Calu3 (cell line): Measurements from ENCODE around the gene MTHFD1. TPM values are rescaled to one million over a fixed set of nuclear protein-coding genes. Genes with fewer than 3 reads are reported as not detected.
"Not testable (repeated sequence)": the region's sequence is repeated elsewhere in the genome, so short reads cannot be mapped to it uniquely, and the experiment has no call there.

Experiments
- BruUV-seq: library from RNA; stranded (reverse); fragments of 400-500 nt; replicated peaks from 2 replicates; lab custom pipeline; 2021; lab: Mats Ljungman, UMichigan
- CTCF ChIA-PET: fragments of 300-600 bp; sonication (Branson Sonifier 250); formaldehyde crosslinking; loops from one replicate; lab custom pipeline; 2022; ENCODE audit warnings: antibody characterized with exemption; lab: Charles Lee
- DNase-seq: peaks from one replicate; pipeline ENCODE4 v3.0.0; 2022
- H3K27ac Mint-ChIP-seq: one replicate; pipeline ENCODE4 v1.8.0; 2022; ENCODE audit warnings: mixed read lengths; ENCODE audit not compliant: unreplicated experiment
- H3K27me3 Mint-ChIP-seq: one replicate; pipeline ENCODE4 v1.8.0; 2022; ENCODE audit warnings: mixed read lengths; ENCODE audit not compliant: unreplicated experiment
- H3K36me3 Mint-ChIP-seq: one replicate; pipeline ENCODE4 v1.8.0; 2022; ENCODE audit warnings: mild to moderate bottlenecking, moderate library complexity, mixed read lengths; ENCODE audit not compliant: insufficient read depth, unreplicated experiment
- H3K4me1 Mint-ChIP-seq: one replicate; pipeline ENCODE4 v1.8.0; 2022; ENCODE audit warnings: mild to moderate bottlenecking, low read depth, mixed read lengths; ENCODE audit not compliant: unreplicated experiment
- H3K4me3 Mint-ChIP-seq: one replicate; pipeline ENCODE4 v1.8.0; 2022; ENCODE audit warnings: mild to moderate bottlenecking, low read depth, moderate library complexity, mixed read lengths; ENCODE audit not compliant: unreplicated experiment
- H3K9me3 Mint-ChIP-seq: one replicate; pipeline ENCODE4 v1.8.0; 2022; ENCODE audit warnings: low read depth, mixed read lengths; ENCODE audit not compliant: unreplicated experiment
- intact Hi-C: fragments of 100-400 bp; cut with micrococcal nuclease; formaldehyde crosslinking; loops from one replicate; pipeline ENCODE4 v1.10.0; 2022; ENCODE audit not compliant: unreplicated experiment
- total RNA-seq: library from RNA; stranded (reverse); gene quantifications from 2 replicates; pipeline ENCODE4 v1.2.3, GENCODE V29; 2022
- TF ChIP-seq, protein P1 (sequence below): fragments of 200-600 bp; IDR thresholded peaks from one replicate; pipeline ENCODE4 v1.8.0; 2022; ENCODE audit warnings: antibody characterized with exemption; ENCODE audit not compliant: unreplicated experiment

MTHFD1 gene
- total RNA-seq, 1 experiment from 2014 or later: 164 TPM

DNA sequence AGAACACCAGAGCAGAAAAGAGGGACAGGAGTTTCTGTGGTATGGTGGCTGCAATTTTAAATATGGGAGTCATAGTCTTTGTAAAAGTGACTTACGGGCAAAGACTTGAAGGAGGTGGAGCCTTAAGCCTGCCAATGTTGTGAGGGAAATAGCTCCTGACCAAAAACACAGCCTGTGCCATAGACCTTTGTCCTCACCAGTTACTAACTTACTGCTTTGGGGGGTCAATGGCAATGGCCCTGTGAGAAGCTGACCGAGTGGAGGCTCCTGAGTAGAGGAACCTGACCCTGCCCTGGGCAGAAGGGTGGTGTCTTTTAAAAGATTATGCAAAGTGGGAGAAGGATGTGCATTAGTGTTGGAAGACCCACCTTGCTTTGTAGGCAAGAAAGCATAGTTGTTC is 3.8 kb downstream of the MTHFD1 start:
- TF ChIP-seq, protein P1, sequence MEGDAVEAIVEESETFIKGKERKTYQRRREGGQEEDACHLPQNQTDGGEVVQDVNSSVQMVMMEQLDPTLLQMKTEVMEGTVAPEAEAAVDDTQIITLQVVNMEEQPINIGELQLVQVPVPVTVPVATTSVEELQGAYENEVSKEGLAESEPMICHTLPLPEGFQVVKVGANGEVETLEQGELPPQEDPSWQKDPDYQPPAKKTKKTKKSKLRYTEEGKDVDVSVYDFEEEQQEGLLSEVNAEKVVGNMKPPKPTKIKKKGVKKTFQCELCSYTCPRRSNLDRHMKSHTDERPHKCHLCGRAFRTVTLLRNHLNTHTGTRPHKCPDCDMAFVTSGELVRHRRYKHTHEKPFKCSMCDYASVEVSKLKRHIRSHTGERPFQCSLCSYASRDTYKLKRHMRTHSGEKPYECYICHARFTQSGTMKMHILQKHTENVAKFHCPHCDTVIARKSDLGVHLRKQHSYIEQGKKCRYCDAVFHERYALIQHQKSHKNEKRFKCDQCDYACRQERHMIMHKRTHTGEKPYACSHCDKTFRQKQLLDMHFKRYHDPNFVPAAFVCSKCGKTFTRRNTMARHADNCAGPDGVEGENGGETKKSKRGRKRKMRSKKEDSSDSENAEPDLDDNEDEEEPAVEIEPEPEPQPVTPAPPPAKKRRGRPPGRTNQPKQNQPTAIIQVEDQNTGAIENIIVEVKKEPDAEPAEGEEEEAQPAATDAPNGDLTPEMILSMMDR: no peak
- CTCF ChIA-PET: no interaction called here
- BruUV-seq: no TSS peak
- peaks cover 54% of the 10 kb centered on the region for H3K36me3 Mint-ChIP-seq
- H3K27ac Mint-ChIP-seq: no peak overlapping the region
- no peak for DNase-seq
- H3K4me3 Mint-ChIP-seq: no peak overlapping the region
- no peaks in the 10 kb centered on the region for H3K9me3 Mint-ChIP-seq
- H3K4me1 Mint-ChIP-seq: peaks cover 18% of the 10 kb centered on the region
- no peaks in the 10 kb centered on the region for H3K27me3 Mint-ChIP-seq
- intact Hi-C loops: no loop called here

DNA sequence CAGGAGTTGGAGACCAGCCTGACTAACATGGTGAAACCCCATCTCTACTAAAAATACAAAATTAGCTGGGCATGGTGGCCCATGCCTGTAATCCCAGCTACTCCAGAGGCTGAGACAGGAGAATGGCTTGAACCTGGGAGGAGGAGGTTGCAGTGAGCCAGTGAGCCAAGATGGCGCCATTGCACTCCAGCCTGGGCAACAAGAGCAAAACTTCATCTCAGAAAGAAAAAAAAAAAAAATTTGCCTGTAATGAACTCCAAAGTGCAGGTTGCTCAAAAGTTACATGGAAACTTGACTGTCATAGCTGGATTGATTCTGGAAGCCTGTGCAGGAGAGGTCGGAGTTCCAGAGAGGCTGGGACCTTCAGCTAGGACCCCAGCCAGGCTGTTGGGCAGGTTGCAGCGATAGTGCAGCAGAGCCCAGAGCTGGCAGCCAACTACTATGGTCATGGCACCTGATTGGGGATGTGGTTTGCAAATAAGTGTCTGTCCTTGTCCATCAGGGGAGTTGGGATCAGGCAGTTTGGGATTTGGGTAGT is 5.1 kb downstream of the MTHFD1 start:
- DNase-seq, H3K9me3 Mint-ChIP-seq, BruUV-seq, H3K27me3 Mint-ChIP-seq, H3K27ac Mint-ChIP-seq, H3K4me3 Mint-ChIP-seq, intact Hi-C loops: not testable (repeated sequence)
- peaks cover 41% of the 10 kb centered on the region for H3K36me3 Mint-ChIP-seq
- CTCF ChIA-PET: interaction anchor here (0.7 kb wide), 1 partner anchor 10 kb away, joined by 3 read pairs; no protein-coding TSS in a partner anchor
- peaks cover 18% of the 10 kb centered on the region for H3K4me1 Mint-ChIP-seq

DNA sequence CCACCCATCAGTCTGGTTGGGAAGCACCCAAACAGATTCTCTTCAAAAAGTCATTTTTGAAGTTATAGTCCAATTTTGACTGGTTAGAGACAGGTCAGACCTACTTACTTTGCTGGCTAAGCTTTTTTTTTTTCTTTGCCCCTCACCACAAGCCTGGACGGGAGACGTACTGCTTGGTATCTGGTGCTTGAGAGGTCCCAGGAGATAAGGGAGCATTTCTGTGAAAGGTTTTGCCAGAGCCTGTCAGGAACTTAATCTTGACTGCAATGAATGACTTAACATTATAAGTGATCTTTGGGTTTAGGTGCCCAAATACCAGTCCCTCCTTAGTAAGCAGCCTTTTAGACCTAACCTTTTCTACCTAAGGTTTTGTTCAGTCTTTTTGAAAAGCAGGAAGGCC is 6.3 kb downstream of the MTHFD1 start:
- H3K4me1 Mint-ChIP-seq: peaks cover 18% of the 10 kb centered on the region
- H3K36me3 Mint-ChIP-seq: peaks cover 29% of the 10 kb centered on the region
- no peak for DNase-seq
- no peak overlapping the region for H3K27ac Mint-ChIP-seq
- TF ChIP-seq, protein P1: no peak
- no TSS peak for BruUV-seq
- intact Hi-C loops: no loop called here
- CTCF ChIA-PET: interaction anchor here (0.8 kb wide), 1 partner anchor 1110 kb away, joined by 3 read pairs; no protein-coding TSS in a partner anchor
- H3K4me3 Mint-ChIP-seq: no peak overlapping the region
- H3K27me3 Mint-ChIP-seq: no peaks in the 10 kb centered on the region
- H3K9me3 Mint-ChIP-seq: no peaks in the 10 kb centered on the region

DNA sequence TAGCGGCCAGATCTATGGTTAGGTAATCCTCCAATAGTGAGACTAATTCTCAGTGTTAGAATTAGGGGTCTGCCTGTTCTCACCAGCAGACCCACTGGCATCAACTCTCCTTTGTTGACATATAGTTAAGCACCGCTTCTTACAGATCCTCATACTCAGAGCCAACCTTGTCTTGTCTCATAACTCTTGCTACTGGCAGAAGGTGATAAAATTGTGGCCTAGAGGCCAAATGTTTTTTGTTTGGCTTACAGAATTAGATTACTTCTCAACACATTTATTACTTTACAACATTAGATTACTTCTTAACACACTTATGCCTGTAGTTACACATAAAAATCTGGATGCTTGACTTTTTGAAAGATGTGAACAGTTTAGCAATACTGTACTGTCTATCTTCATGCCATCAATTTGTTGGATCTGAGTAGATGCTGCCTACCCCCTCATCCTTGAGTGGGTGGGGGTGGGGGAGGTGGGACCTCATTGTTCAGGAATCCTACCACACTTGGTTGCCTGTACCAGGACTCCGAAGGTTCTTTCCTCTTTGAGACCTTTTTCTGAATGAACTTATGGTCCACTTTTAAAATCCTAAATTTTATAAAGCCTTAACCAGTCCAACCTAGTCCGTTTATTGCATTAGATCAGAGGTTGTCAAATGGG is 7.0 kb downstream of the MTHFD1 start:
- no TSS peak for BruUV-seq
- H3K4me3 Mint-ChIP-seq: no peak overlapping the region
- TF ChIP-seq, protein P1: no peak
- CTCF ChIA-PET: interaction anchor here (0.8 kb wide), 1 partner anchor 1111 kb away, joined by 3 read pairs; no protein-coding TSS in a partner anchor
- no peaks in the 10 kb centered on the region for H3K27me3 Mint-ChIP-seq
- intact Hi-C loops: no loop called here
- H3K9me3 Mint-ChIP-seq: no peaks in the 10 kb centered on the region
- H3K36me3 Mint-ChIP-seq: peaks cover 29% of the 10 kb centered on the region
- no peak for DNase-seq
- no peak overlapping the region for H3K27ac Mint-ChIP-seq
- peaks cover 18% of the 10 kb centered on the region for H3K4me1 Mint-ChIP-seq
